Activated gamma-delta T cell treated with Interleukin-2 at 50 U/mL for 16 hours (primary cell): Measurements from ENCODE around the gene MYH14.
"Not testable (repeated sequence)": the region's sequence is repeated elsewhere in the genome, so short reads cannot be mapped to it uniquely, and the experiment has no call there.

Experiments used
- DNase-seq: peaks from one replicate; pipeline ENCODE4 v3.0.0-alpha.2; 2020

MYH14 gene

GRCh38 chr19:50337031-50337430 is 133.6 kb downstream of the MYH14 start:
- DNase-seq, result not testable (repeated sequence)

GRCh38 chr19:50340331-50340730 is 136.9 kb downstream of the MYH14 start:
- no peak for DNase-seq

- DNase-seq, result no peak
These were observed 137.7 kb downstream of the MYH14 start for GRCh38 chr19:50341091-50341564.

GRCh38 chr19:50344661-50345318 is 141.4 kb downstream of the MYH14 start:
- DNase-seq, result no peak

GRCh38 chr19:50347089-50347581 is 143.7 kb downstream of the MYH14 start:
- DNase-seq, result not testable (repeated sequence)

- no peak for DNase-seq
These were observed 146.0 kb downstream of the MYH14 start for GRCh38 chr19:50349277-50350057.

- no peak for DNase-seq
These were observed 148.8 kb downstream of the MYH14 start for GRCh38 chr19:50352242-50352641.

GRCh38 chr19:50353487-50353880 is 150.1 kb downstream of the MYH14 start:
- not testable (repeated sequence) for DNase-seq

- DNase-seq, result no peak
These were observed 153.3 kb downstream of the MYH14 start for GRCh38 chr19:50356691-50357177.

- peak; percentile 86 for DNase-seq
These were observed 154.0 kb downstream of the MYH14 start for GRCh38 chr19:50357178-50358100.

GRCh38 chr19:50358483-50359327 is 155.3 kb downstream of the MYH14 start:
- peak; percentile 72 for DNase-seq

- DNase-seq, result no peak
These were observed 156.0 kb downstream of the MYH14 start for GRCh38 chr19:50359328-50359818.
